Breast epithelium (tissue), 3 donors: Measurements from ENCODE around the gene ZNF320.

Experiments used
- POLR2A ChIP-seq: fragments of 450-650 bp; IDR thresholded peaks from one replicate; pipeline ENCODE4 v1.6.1; 2016; ENCODE audit warnings: antibody characterized with exemption, mild to moderate bottlenecking, moderate library complexity
- POLR2AphosphoS5 ChIP-seq, 3 donors: sonication (generic); formaldehyde crosslinking; IDR thresholded peaks; one replicate each; pipeline ENCODE4 v1.6.1; 2017; ENCODE audit warnings: antibody characterized with exemption in 3 of 3
- TF ChIP-seq, protein P1 (sequence below), 3 donors: fragments of 450-650 bp; IDR thresholded peaks; one replicate each; pipeline ENCODE4 v1.5.1; 2016 to 2017; ENCODE audit warnings: antibody characterized with exemption in 3 of 3, mild to moderate bottlenecking in 3 of 3, moderate library complexity in 3 of 3

DNA sequence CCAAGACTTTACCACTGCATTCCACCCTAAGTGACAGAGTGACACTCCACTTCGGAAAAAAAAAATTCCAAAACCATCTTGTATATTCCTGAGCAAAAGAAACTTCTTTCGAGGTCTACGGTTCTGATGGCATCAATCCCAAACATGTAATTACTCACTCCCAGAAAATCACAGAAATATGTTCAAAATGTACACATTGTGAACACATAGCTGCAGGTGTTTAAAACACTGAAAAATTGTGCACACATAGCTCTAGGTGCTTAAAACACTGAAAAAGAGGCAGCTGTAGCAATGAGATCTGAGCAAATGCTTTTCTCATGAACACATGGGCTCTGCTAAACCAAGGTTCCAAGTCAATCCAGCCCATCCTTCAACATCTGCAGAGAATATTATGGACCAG, 26.0 kb downstream of the ZNF320 start:
- TF ChIP-seq POLR2AphosphoS5 (IDR thresholded peaks at IDR 0.05) (no peak), POLR2A (no peak)
- TF ChIP-seq, protein P1, sequence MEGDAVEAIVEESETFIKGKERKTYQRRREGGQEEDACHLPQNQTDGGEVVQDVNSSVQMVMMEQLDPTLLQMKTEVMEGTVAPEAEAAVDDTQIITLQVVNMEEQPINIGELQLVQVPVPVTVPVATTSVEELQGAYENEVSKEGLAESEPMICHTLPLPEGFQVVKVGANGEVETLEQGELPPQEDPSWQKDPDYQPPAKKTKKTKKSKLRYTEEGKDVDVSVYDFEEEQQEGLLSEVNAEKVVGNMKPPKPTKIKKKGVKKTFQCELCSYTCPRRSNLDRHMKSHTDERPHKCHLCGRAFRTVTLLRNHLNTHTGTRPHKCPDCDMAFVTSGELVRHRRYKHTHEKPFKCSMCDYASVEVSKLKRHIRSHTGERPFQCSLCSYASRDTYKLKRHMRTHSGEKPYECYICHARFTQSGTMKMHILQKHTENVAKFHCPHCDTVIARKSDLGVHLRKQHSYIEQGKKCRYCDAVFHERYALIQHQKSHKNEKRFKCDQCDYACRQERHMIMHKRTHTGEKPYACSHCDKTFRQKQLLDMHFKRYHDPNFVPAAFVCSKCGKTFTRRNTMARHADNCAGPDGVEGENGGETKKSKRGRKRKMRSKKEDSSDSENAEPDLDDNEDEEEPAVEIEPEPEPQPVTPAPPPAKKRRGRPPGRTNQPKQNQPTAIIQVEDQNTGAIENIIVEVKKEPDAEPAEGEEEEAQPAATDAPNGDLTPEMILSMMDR (IDR thresholded peaks at IDR 0.05): no peak
